GM23338 (cell line): ENCODE results near the gene MLXIPL. TPM values are rescaled to one million over a fixed set of nuclear protein-coding genes. Genes with fewer than 3 reads are reported as not detected.

Source experiments
- ATAC-seq: fragments of 200-7000 bp; cut with Tn5 transposase; 3 replicates; pipeline ENCODE4 v1.9.1; 2020
- DNase-seq: peaks from one replicate; pipeline ENCODE4 v3.0.0-alpha.2; 2015; ENCODE audit warnings: low spot score
- H2AFZ ChIP-seq: fragments of 200-600 bp; sonication (generic); 2 replicates; pipeline ENCODE4 v1.8.0; 2016; ENCODE audit warnings: antibody characterized with exemption, mild to moderate bottlenecking, moderate library complexity
- H3F3A ChIP-seq: fragments of 200-600 bp; sonication (generic); replicated peaks from 2 replicates; pipeline ENCODE4 v1.8.0; 2017; ENCODE audit warnings: antibody characterized with exemption, mixed run types, low read depth
- H3K27ac ChIP-seq: fragments of 200-600 bp; sonication (generic); 2 replicates; pipeline ENCODE4 v1.6.1; 2016; ENCODE audit warnings: low read depth
- H3K27me3 ChIP-seq: fragments of 200-600 bp; sonication (generic); 2 replicates; pipeline ENCODE4 v1.8.0; 2016; ENCODE audit warnings: mild to moderate bottlenecking, mixed run types, moderate library complexity; ENCODE audit not compliant: insufficient read depth
- H3K36me3 ChIP-seq: fragments of 200-600 bp; sonication (generic); 2 replicates; pipeline ENCODE4 v1.8.0; 2016; ENCODE audit warnings: mild to moderate bottlenecking; ENCODE audit not compliant: insufficient read depth
- H3K4me1 ChIP-seq: fragments of 200-600 bp; sonication (generic); 2 replicates; pipeline ENCODE4 v1.8.0; 2016; ENCODE audit warnings: mild to moderate bottlenecking, moderate library complexity; ENCODE audit not compliant: insufficient read depth
- H3K4me2 ChIP-seq: fragments of 200-600 bp; sonication (generic); 2 replicates; pipeline ENCODE4 v1.7.1; 2017; ENCODE audit warnings: mixed run types
- H3K4me3 ChIP-seq: fragments of 200-600 bp; sonication (generic); 2 replicates; pipeline ENCODE4 v1.6.1; 2016; ENCODE audit warnings: mixed run types
- H3K79me2 ChIP-seq: fragments of 200-600 bp; sonication (generic); replicated peaks from 2 replicates; pipeline ENCODE4 v1.8.0; 2017; ENCODE audit warnings: mild to moderate bottlenecking; ENCODE audit not compliant: insufficient read depth
- H3K9me2 ChIP-seq: fragments of 200-600 bp; sonication (generic); 2 replicates; pipeline ENCODE4 v1.8.0; 2017; ENCODE audit not compliant: insufficient read depth
- H4K20me1 ChIP-seq: fragments of 200-600 bp; sonication (generic); replicated peaks from 2 replicates; pipeline ENCODE4 v1.8.0; 2017; ENCODE audit warnings: mild to moderate bottlenecking; ENCODE audit not compliant: insufficient read depth
- H3K27ac Mint-ChIP-seq: 2 replicates; pipeline ENCODE4 v1.8.0; 2020; ENCODE audit warnings: inconsistent platforms, mild to moderate bottlenecking, moderate library complexity, mixed read lengths
- H3K27me3 Mint-ChIP-seq: 3 replicates; pipeline ENCODE4 v1.8.0; 2022; ENCODE audit warnings: low read depth, mild to moderate bottlenecking, moderate library complexity, mixed read lengths, inconsistent platforms; ENCODE audit not compliant: insufficient read depth, poor library complexity
- H3K36me3 Mint-ChIP-seq: 3 replicates; pipeline ENCODE4 v1.8.0; 2021; ENCODE audit warnings: low read depth, mild to moderate bottlenecking, inconsistent platforms, moderate library complexity, mixed read lengths
- H3K4me1 Mint-ChIP-seq: 3 replicates; pipeline ENCODE4 v1.8.0; 2020; ENCODE audit warnings: mild to moderate bottlenecking, inconsistent platforms, mixed read lengths
- H3K4me3 Mint-ChIP-seq: 3 replicates; pipeline ENCODE4 v1.8.0; 2021; ENCODE audit warnings: moderate library complexity, mild to moderate bottlenecking, inconsistent platforms, mixed read lengths
- H3K9me3 Mint-ChIP-seq: 3 replicates; pipeline ENCODE4 v1.8.0; 2020; ENCODE audit warnings: moderate library complexity, mild to moderate bottlenecking, inconsistent platforms, mixed read lengths
- JUNB ChIP-seq: IDR thresholded peaks from one replicate; pipeline ENCODE4 v1.6.1; 2016; ENCODE audit warnings: antibody characterized with exemption; ENCODE audit not compliant: unreplicated experiment
- POLR2AphosphoS5 ChIP-seq: IDR thresholded peaks from 2 replicates; pipeline ENCODE4 v1.6.1; 2016; ENCODE audit warnings: antibody characterized with exemption, low read depth
- STAT1 ChIP-seq: IDR thresholded peaks from one replicate; pipeline ENCODE4 v1.6.1; 2016; ENCODE audit warnings: antibody characterized with exemption; ENCODE audit not compliant: unreplicated experiment
- ZNF114 ChIP-seq: fragments of 250-450 bp; sonication (Bioruptor Pico); IDR thresholded peaks from 2 replicates; pipeline ENCODE4 v1.5.0; 2020; ENCODE audit warnings: mild to moderate bottlenecking, moderate library complexity
- polyA plus RNA-seq: library from polyadenylated mRNA; unstranded; fragments of >200 nt; fragmentation: Nextera tagmentation; extraction: Ambion mirVana; gene quantifications from 2 replicates; pipeline ENCODE4 v1.2.1, GENCODE V29; 2016
- total RNA-seq: library from RNA; depleted of rRNA; stranded (reverse); fragments of >200 nt; shearing (Covaris generic); gene quantifications from 2 replicates; pipeline ENCODE4 v1.2.3, GENCODE V29; 2014
- TF ChIP-seq, protein P1 (sequence below), 2 experiments: fragments of 200-600 bp in 1 of 2; sonication (generic) in 1 of 2; conservative IDR thresholded peaks; 2 replicates each; pipeline versions ENCODE4 v1.5.1 to v1.6.1; 2016 to 2017; ENCODE audit warnings: antibody characterized with exemption in 2 of 2, low read depth in 2 of 2, mild to moderate bottlenecking in 2 of 2, moderate library complexity in 1 of 2
- TF ChIP-seq, protein P2 (sequence below): IDR thresholded peaks from 2 replicates; pipeline ENCODE4 v1.6.1; 2016; ENCODE audit warnings: antibody characterized with exemption
- TF ChIP-seq, protein P3 (sequence below): IDR thresholded peaks from one replicate; pipeline ENCODE4 v1.6.1; 2018; ENCODE audit warnings: antibody characterized with exemption; ENCODE audit not compliant: unreplicated experiment

The MLXIPL gene
- total and polyA plus RNA-seq, 2 experiments from 2014 or later, result 13.7 to 25.7 TPM

DNA sequence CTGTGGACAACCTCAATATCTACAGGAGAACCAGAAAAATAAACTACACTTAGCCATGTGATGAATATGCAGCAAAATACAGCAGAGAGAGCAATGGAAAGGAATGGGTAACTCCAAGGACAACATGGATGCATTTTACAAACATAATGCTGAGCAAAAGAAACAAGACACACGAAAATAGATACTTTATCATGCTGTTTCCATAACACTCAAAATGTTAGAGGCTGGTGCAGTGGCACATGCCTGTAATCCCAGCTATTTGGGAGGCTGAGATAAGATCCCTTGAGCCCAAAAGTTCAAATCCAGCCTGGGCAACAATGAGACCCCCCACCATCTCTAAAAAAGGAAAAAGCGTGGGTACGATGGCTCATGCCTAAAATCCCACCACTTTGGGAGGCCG, 75.1 kb downstream of the MLXIPL start (continued):
- TF ChIP-seq, protein P1, sequence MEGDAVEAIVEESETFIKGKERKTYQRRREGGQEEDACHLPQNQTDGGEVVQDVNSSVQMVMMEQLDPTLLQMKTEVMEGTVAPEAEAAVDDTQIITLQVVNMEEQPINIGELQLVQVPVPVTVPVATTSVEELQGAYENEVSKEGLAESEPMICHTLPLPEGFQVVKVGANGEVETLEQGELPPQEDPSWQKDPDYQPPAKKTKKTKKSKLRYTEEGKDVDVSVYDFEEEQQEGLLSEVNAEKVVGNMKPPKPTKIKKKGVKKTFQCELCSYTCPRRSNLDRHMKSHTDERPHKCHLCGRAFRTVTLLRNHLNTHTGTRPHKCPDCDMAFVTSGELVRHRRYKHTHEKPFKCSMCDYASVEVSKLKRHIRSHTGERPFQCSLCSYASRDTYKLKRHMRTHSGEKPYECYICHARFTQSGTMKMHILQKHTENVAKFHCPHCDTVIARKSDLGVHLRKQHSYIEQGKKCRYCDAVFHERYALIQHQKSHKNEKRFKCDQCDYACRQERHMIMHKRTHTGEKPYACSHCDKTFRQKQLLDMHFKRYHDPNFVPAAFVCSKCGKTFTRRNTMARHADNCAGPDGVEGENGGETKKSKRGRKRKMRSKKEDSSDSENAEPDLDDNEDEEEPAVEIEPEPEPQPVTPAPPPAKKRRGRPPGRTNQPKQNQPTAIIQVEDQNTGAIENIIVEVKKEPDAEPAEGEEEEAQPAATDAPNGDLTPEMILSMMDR (conservative IDR thresholded peaks at IDR 0.05; ENCODE audit: low read depth in 2 of 2), result no peak

DNA sequence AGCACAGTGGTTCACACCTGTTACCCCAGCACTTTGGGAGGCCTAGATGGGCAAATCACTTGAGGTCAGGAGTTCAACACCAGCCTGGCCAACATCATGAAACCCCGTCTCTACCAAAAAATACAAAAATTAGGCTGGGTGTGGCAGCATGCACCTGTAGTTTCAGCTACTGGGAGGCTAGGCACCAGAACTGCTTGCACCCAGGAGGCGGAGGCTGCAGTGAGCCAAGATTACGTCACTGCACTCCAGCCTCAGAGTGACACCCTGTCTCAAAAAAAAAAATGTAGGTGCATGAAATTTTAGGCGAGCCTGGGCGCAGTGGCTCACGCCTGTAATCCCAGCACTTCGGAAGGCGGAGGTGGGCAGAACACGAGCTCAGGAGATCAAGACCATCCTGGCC, 76.5 kb downstream of the MLXIPL start:
- Histone ChIP-seq H3K4me3 (no peak overlapping the region), H3K4me2 (no peak overlapping the region), H2AFZ (no peak overlapping the region), H3K79me2 (peaks cover 29% of the 10 kb centered on the region), H3F3A (no peaks in the 10 kb centered on the region), H3K4me1 (no peaks in the 10 kb centered on the region), H3K36me3 (peaks cover 7% of the 10 kb centered on the region; the same call in 1 of the 2 replicates), H3K27ac (no peak overlapping the region), H3K27me3 (no peaks in the 10 kb centered on the region), H3K9me2 (no peaks in the 10 kb centered on the region), H4K20me1 (no peaks in the 10 kb centered on the region; the same call in 1 of the 2 replicates)
- peaks cover 4% of the 10 kb centered on the region for H3K27me3 Mint-ChIP-seq
- no peak overlapping the region for H3K27ac Mint-ChIP-seq
- H3K4me1 Mint-ChIP-seq, result no peaks in the 10 kb centered on the region
- TF ChIP-seq, protein P1 (conservative IDR thresholded peaks at IDR 0.05; ENCODE audit: low read depth in 2 of 2), result no peak
- TF ChIP-seq, protein P2, sequence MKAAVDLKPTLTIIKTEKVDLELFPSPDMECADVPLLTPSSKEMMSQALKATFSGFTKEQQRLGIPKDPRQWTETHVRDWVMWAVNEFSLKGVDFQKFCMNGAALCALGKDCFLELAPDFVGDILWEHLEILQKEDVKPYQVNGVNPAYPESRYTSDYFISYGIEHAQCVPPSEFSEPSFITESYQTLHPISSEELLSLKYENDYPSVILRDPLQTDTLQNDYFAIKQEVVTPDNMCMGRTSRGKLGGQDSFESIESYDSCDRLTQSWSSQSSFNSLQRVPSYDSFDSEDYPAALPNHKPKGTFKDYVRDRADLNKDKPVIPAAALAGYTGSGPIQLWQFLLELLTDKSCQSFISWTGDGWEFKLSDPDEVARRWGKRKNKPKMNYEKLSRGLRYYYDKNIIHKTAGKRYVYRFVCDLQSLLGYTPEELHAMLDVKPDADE, result no peak
- no peak for TF ChIP-seq POLR2AphosphoS5
- TF ChIP-seq, protein P3, sequence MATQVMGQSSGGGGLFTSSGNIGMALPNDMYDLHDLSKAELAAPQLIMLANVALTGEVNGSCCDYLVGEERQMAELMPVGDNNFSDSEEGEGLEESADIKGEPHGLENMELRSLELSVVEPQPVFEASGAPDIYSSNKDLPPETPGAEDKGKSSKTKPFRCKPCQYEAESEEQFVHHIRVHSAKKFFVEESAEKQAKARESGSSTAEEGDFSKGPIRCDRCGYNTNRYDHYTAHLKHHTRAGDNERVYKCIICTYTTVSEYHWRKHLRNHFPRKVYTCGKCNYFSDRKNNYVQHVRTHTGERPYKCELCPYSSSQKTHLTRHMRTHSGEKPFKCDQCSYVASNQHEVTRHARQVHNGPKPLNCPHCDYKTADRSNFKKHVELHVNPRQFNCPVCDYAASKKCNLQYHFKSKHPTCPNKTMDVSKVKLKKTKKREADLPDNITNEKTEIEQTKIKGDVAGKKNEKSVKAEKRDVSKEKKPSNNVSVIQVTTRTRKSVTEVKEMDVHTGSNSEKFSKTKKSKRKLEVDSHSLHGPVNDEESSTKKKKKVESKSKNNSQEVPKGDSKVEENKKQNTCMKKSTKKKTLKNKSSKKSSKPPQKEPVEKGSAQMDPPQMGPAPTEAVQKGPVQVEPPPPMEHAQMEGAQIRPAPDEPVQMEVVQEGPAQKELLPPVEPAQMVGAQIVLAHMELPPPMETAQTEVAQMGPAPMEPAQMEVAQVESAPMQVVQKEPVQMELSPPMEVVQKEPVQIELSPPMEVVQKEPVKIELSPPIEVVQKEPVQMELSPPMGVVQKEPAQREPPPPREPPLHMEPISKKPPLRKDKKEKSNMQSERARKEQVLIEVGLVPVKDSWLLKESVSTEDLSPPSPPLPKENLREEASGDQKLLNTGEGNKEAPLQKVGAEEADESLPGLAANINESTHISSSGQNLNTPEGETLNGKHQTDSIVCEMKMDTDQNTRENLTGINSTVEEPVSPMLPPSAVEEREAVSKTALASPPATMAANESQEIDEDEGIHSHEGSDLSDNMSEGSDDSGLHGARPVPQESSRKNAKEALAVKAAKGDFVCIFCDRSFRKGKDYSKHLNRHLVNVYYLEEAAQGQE, result no peak
- no peak for TF ChIP-seq STAT1
- TF ChIP-seq JUNB, result no peak
- TF ChIP-seq ZNF114, result no peak
- H3K36me3 Mint-ChIP-seq, result peaks cover 28% of the 10 kb centered on the region
- ATAC-seq, result no peak
- no peaks in the 10 kb centered on the region for H3K9me3 Mint-ChIP-seq
- H3K4me3 Mint-ChIP-seq, result no peak overlapping the region
- no peak for DNase-seq
